T-helper 17 cell (primary cell): ENCODE data around the gene SPRING1. TPM values are rescaled to one million over a fixed set of nuclear protein-coding genes. Genes with fewer than 3 reads are reported as not detected.

Source experiments
- ATAC-seq: fragments of 150-1000 bp; cut with Tn5 transposase; 2 replicates; pipeline ENCODE4 v1.10.0; 2021; ENCODE audit warnings: mild to moderate bottlenecking, moderate library complexity
- DNase-seq, 3 donors: peaks; one replicate each; pipeline versions ENCODE4 v3.0.0 to v3.0.0-alpha.2; 2020 to 2021
- H3K9me3 ChIP-seq: one replicate; pipeline ENCODE4 v1.7.0; 2013; ENCODE audit warnings: low read length, mild to moderate bottlenecking; ENCODE audit not compliant: control insufficient read depth, poor library complexity, severe bottlenecking
- H3K27ac Mint-ChIP-seq: one replicate; pipeline ENCODE4 v1.8.0; 2022; ENCODE audit warnings: mild to moderate bottlenecking, moderate library complexity, mixed read lengths
- H3K27me3 Mint-ChIP-seq: one replicate; pipeline ENCODE4 v1.8.0; 2022; ENCODE audit warnings: mixed read lengths
- H3K36me3 Mint-ChIP-seq: one replicate; pipeline ENCODE4 v1.8.0; 2022; ENCODE audit warnings: low read depth, mixed read lengths
- H3K4me1 Mint-ChIP-seq: one replicate; pipeline ENCODE4 v1.8.0; 2022; ENCODE audit warnings: mild to moderate bottlenecking, mixed read lengths
- H3K4me3 Mint-ChIP-seq: one replicate; pipeline ENCODE4 v1.8.0; 2022; ENCODE audit warnings: mild to moderate bottlenecking, moderate library complexity, mixed read lengths
- total RNA-seq, 4 donors: library from RNA in 2 of 4; stranded (reverse) in 2 of 4; gene quantifications; one replicate each; pipeline ENCODE4 v1.2.3 and lab custom pipeline; 2022 to 2026

SPRING1 gene
- total RNA-seq, 2 donors from 2014 or later, result 17.2 to 18.5 TPM

- ATAC-seq (no peak), DNase-seq (no peak)
- Mint-ChIP-seq H3K27ac (peak overlapping the region; percentile 19), H3K27me3 (no peaks in the 10 kb centered on the region), H3K36me3 (peaks cover 10% of the 10 kb centered on the region), H3K4me1 (peaks cover 34% of the 10 kb centered on the region), H3K4me3 (peak overlapping the region; percentile 19)
- H3K9me3 ChIP-seq, result no peaks in the 10 kb centered on the region
Measured at GRCh38 chr12:116734156-116734768, 3.6 kb downstream of the SPRING1 start.

GRCh38 chr12:116731801-116732200 lies 6.1 kb downstream of the SPRING1 start:
- Mint-ChIP-seq H3K27ac (no peak overlapping the region), H3K27me3 (no peaks in the 10 kb centered on the region), H3K4me1 (peaks cover 34% of the 10 kb centered on the region), H3K36me3 (peaks cover 10% of the 10 kb centered on the region), H3K4me3 (no peak overlapping the region)
- no peak for ATAC-seq
- H3K9me3 ChIP-seq, result no peaks in the 10 kb centered on the region
- no peak for DNase-seq

- H3K27me3 Mint-ChIP-seq, result no peaks in the 10 kb centered on the region
- no peaks in the 10 kb centered on the region for H3K9me3 ChIP-seq
- no peaks in the 10 kb centered on the region for H3K36me3 Mint-ChIP-seq
- no peak for ATAC-seq
- DNase-seq, result no peak
- H3K4me1 Mint-ChIP-seq, result peaks cover 28% of the 10 kb centered on the region
- H3K4me3 Mint-ChIP-seq, result no peak overlapping the region
- H3K27ac Mint-ChIP-seq, result peak overlapping the region; percentile 71
Measured at GRCh38 chr12:116727891-116728290, 10.0 kb downstream of the SPRING1 start.

GRCh38 chr12:116727261-116727660 lies 10.6 kb downstream of the SPRING1 start:
- H3K27ac Mint-ChIP-seq, result no peak overlapping the region

GRCh38 chr12:116726694-116727093 lies 11.2 kb downstream of the SPRING1 start:
- peaks cover 28% of the 10 kb centered on the region for H3K4me1 Mint-ChIP-seq
- no peaks in the 10 kb centered on the region for H3K9me3 ChIP-seq
- no peaks in the 10 kb centered on the region for H3K27me3 Mint-ChIP-seq
- H3K36me3 Mint-ChIP-seq, result peaks cover 4% of the 10 kb centered on the region
- DNase-seq (no peak), ATAC-seq (no peak)
- H3K4me3 Mint-ChIP-seq, result no peak overlapping the region
- no peak overlapping the region for H3K27ac Mint-ChIP-seq

More at GRCh38 chr12:116727261-116727660, 10.6 kb downstream of the SPRING1 start:
- Mint-ChIP-seq H3K4me3 (no peak overlapping the region), H3K4me1 (peaks cover 31% of the 10 kb centered on the region), H3K27me3 (no peaks in the 10 kb centered on the region), H3K36me3 (peaks cover 4% of the 10 kb centered on the region)
- ATAC-seq (no peak), DNase-seq (no peak)
- no peaks in the 10 kb centered on the region for H3K9me3 ChIP-seq

GRCh38 chr12:116722245-116722644 lies 15.6 kb downstream of the SPRING1 start:
- no peak overlapping the region for H3K4me3 Mint-ChIP-seq
- DNase-seq (no peak), ATAC-seq (no peak)
- no peaks in the 10 kb centered on the region for H3K9me3 ChIP-seq
- no peaks in the 10 kb centered on the region for H3K27me3 Mint-ChIP-seq
- peak overlapping the region; percentile 78 for H3K27ac Mint-ChIP-seq
- H3K4me1 Mint-ChIP-seq, result peaks cover 19% of the 10 kb centered on the region
- peaks cover 8% of the 10 kb centered on the region for H3K36me3 Mint-ChIP-seq

GRCh38 chr12:116719731-116720528 lies 17.9 kb downstream of the SPRING1 start:
- Mint-ChIP-seq H3K27ac (no peak overlapping the region), H3K4me3 (no peak overlapping the region), H3K4me1 (peaks cover 10% of the 10 kb centered on the region), H3K36me3 (peaks cover 10% of the 10 kb centered on the region), H3K27me3 (no peaks in the 10 kb centered on the region)
- ATAC-seq (no peak), DNase-seq (no peak)
- no peaks in the 10 kb centered on the region for H3K9me3 ChIP-seq

GRCh38 chr12:116718655-116719454 lies 19.0 kb downstream of the SPRING1 start:
- H3K27me3 Mint-ChIP-seq, result no peaks in the 10 kb centered on the region
- peaks cover 10% of the 10 kb centered on the region for H3K36me3 Mint-ChIP-seq
- no peaks in the 10 kb centered on the region for H3K9me3 ChIP-seq
- no peak overlapping the region for H3K27ac Mint-ChIP-seq
- no peak overlapping the region for H3K4me3 Mint-ChIP-seq
- ATAC-seq (no peak), DNase-seq (no peak)
- peaks cover 10% of the 10 kb centered on the region for H3K4me1 Mint-ChIP-seq

- no peak overlapping the region for H3K27ac Mint-ChIP-seq
- no peaks in the 10 kb centered on the region for H3K9me3 ChIP-seq
- no peaks in the 10 kb centered on the region for H3K27me3 Mint-ChIP-seq
- DNase-seq, result no peak
- H3K4me1 Mint-ChIP-seq, result peaks cover 8% of the 10 kb centered on the region
- no peak for ATAC-seq
- peaks cover 9% of the 10 kb centered on the region for H3K36me3 Mint-ChIP-seq
- H3K4me3 Mint-ChIP-seq, result no peak overlapping the region
Measured at GRCh38 chr12:116717466-116718437, 20.1 kb downstream of the SPRING1 start.

- no peaks in the 10 kb centered on the region for H3K9me3 ChIP-seq
- Mint-ChIP-seq H3K27ac (peak overlapping the region; percentile 87), H3K4me1 (peaks cover 6% of the 10 kb centered on the region), H3K36me3 (peaks cover 2% of the 10 kb centered on the region), H3K4me3 (no peak overlapping the region), H3K27me3 (no peaks in the 10 kb centered on the region)
- DNase-seq (no peak), ATAC-seq (no peak)
Measured at GRCh38 chr12:116714175-116714574, 23.7 kb downstream of the SPRING1 start.

- Mint-ChIP-seq H3K27ac (peak overlapping the region; percentile 87), H3K4me3 (no peak overlapping the region), H3K27me3 (no peaks in the 10 kb centered on the region), H3K36me3 (peaks cover 2% of the 10 kb centered on the region), H3K4me1 (peaks cover 12% of the 10 kb centered on the region)
- no peaks in the 10 kb centered on the region for H3K9me3 ChIP-seq
- no peak for ATAC-seq
- DNase-seq, result no peak
Measured at GRCh38 chr12:116713527-116713926, 24.3 kb downstream of the SPRING1 start.

- DNase-seq (no peak), ATAC-seq (no peak)
- Mint-ChIP-seq H3K27me3 (no peaks in the 10 kb centered on the region), H3K4me3 (no peak overlapping the region), H3K36me3 (peaks cover 2% of the 10 kb centered on the region), H3K4me1 (peaks cover 13% of the 10 kb centered on the region), H3K27ac (peak overlapping the region; percentile 6)
- H3K9me3 ChIP-seq, result no peaks in the 10 kb centered on the region
Measured at GRCh38 chr12:116712458-116713303, 25.2 kb downstream of the SPRING1 start.
